Measurements from ENCODE around the gene SCAMP2.

- TF ChIP-seq CTCF (IDR thresholded peaks at IDR 0.05) (no peak), SP1 (CRISPR knock-in tag; conservative IDR thresholded peaks at IDR 0.05) (0 out of 2 replicates have a peak, but pooled peaks have one; percentile 24), MAX (CRISPR knock-in tag; IDR thresholded peaks at IDR 0.05) (no peak), ATF1 (CRISPR knock-in tag; IDR thresholded peaks at IDR 0.05) (no peak), CREM (CRISPR knock-in tag; IDR thresholded peaks at IDR 0.05) (no peak), ESRRA (CRISPR knock-in tag; IDR thresholded peaks at IDR 0.05; ENCODE audit: borderline replicate concordance) (no peak), ZNF281 (CRISPR knock-in tag; IDR thresholded peaks at IDR 0.05) (no peak), RORB (CRISPR knock-in tag; IDR thresholded peaks at IDR 0.05) (no peak), JAZF1 (CRISPR knock-in tag; IDR thresholded peaks at IDR 0.05) (no peak), ERG (CRISPR knock-in tag; IDR thresholded peaks at IDR 0.05) (no peak), ZBTB43 (CRISPR knock-in tag; IDR thresholded peaks at IDR 0.05) (no peak), SOX15 (CRISPR knock-in tag; IDR thresholded peaks at IDR 0.05) (no peak), ZNF512 (CRISPR knock-in tag; IDR thresholded peaks at IDR 0.05; ENCODE audit: borderline replicate concordance) (no peak)
Observed at GRCh38 chr15:74843891-74844299, 29.3 kb downstream of the SCAMP2 start.

Data from WTC11 (cell line).